Hepatocyte (in vitro differentiated cells): ENCODE results near the gene SPRED2. TPM values are rescaled to one million over a fixed set of nuclear protein-coding genes. Genes with fewer than 3 reads are reported as not detected.

Source experiments
- DNase-seq: peaks from one replicate; pipeline ENCODE4 v3.0.0-alpha.2; 2016; ENCODE audit warnings: low spot score
- H2AFZ ChIP-seq: fragments of 200-600 bp; sonication (generic); 2 replicates; pipeline ENCODE4 v1.6.0; 2016; ENCODE audit warnings: antibody characterized with exemption, mild to moderate bottlenecking
- H3K27ac ChIP-seq: fragments of 200-600 bp; sonication (generic); 2 replicates; pipeline ENCODE4 v1.5.1; 2016; ENCODE audit warnings: mild to moderate bottlenecking
- H3K27me3 ChIP-seq: fragments of 200-600 bp; sonication (generic); 2 replicates; pipeline ENCODE4 v1.6.1; 2016
- H3K36me3 ChIP-seq: fragments of 200-600 bp; sonication (generic); replicated peaks from 2 replicates; pipeline ENCODE4 v1.5.1; 2016; ENCODE audit warnings: low read depth; ENCODE audit not compliant: insufficient read depth
- H3K4me1 ChIP-seq: fragments of 200-600 bp; sonication (generic); 2 replicates; pipeline ENCODE4 v1.5.1; 2016; ENCODE audit warnings: mild to moderate bottlenecking, moderate library complexity; ENCODE audit not compliant: insufficient read depth
- H3K4me2 ChIP-seq: fragments of 200-600 bp; sonication (generic); 2 replicates; pipeline ENCODE4 v1.6.0; 2016
- H3K4me3 ChIP-seq: fragments of 200-600 bp; sonication (generic); 2 replicates; pipeline ENCODE4 v1.5.1; 2016; ENCODE audit warnings: mild to moderate bottlenecking
- H3K79me2 ChIP-seq: fragments of 200-600 bp; sonication (generic); 2 replicates; pipeline ENCODE4 v1.6.0; 2017; ENCODE audit warnings: mild to moderate bottlenecking
- H3K9me2 ChIP-seq: fragments of 200-600 bp; sonication (generic); replicated peaks from 2 replicates; pipeline ENCODE4 v1.6.0; 2017; ENCODE audit warnings: mild to moderate bottlenecking; ENCODE audit not compliant: insufficient read depth
- H3K9me3 ChIP-seq: fragments of 200-600 bp; sonication (generic); 2 replicates; pipeline ENCODE4 v1.5.1; 2016; ENCODE audit warnings: low read depth, mild to moderate bottlenecking
- H4K20me1 ChIP-seq: fragments of 200-600 bp; sonication (generic); 2 replicates; pipeline ENCODE4 v1.6.0; 2016; ENCODE audit warnings: mild to moderate bottlenecking; ENCODE audit not compliant: insufficient read depth, poor library complexity, severe bottlenecking
- EZH2 ChIP-seq: fragments of 200-600 bp; sonication (generic); IDR thresholded peaks from 2 replicates; pipeline ENCODE4 v1.6.1; 2016; ENCODE audit warnings: antibody characterized with exemption, mild to moderate bottlenecking, borderline replicate concordance
- EZH2phosphoT487 ChIP-seq: fragments of 200-600 bp; sonication (generic); IDR thresholded peaks from one replicate; pipeline ENCODE4 v1.6.1; 2018; ENCODE audit warnings: antibody characterized with exemption, mild to moderate bottlenecking, low read depth, moderate library complexity; ENCODE audit not compliant: unreplicated experiment, severe bottlenecking
- WGBS: methylation state at CpG from one replicate; pipeline ENCODE4 v1.1.6; 2016; ENCODE audit warnings: low lambda C conversion rate; ENCODE audit errors: missing lambda C conversion rate; 5-methylcytosine and 5-hydroxymethylcytosine counted together
- polyA plus RNA-seq: library from polyadenylated mRNA; unstranded; fragments of >200 nt; fragmentation: Nextera tagmentation; extraction: Ambion mirVana; gene quantifications from 2 replicates; pipeline ENCODE4 v1.2.1, GENCODE V29; 2016
- total RNA-seq: library from RNA; depleted of rRNA; stranded (reverse); fragments of >200 nt; gene quantifications from 2 replicates; pipeline ENCODE4 v1.2.3, GENCODE V29; 2014
- TF ChIP-seq, protein P1 (sequence below): fragments of 200-600 bp; sonication (generic); IDR thresholded peaks from 2 replicates; pipeline ENCODE4 v1.5.1; 2016; ENCODE audit warnings: antibody characterized with exemption, mild to moderate bottlenecking; ENCODE audit not compliant: poor library complexity

The SPRED2 gene
- total and polyA plus RNA-seq, 2 experiments from 2014 or later = 12.7 to 14.1 TPM

- H3K4me1 ChIP-seq = peaks cover 5% of the 10 kb centered on the region
- no peak for DNase-seq
- no peaks in the 10 kb centered on the region for H3K27me3 ChIP-seq
- peaks cover 2% of the 10 kb centered on the region for H3K79me2 ChIP-seq
- no peak overlapping the region for H2AFZ ChIP-seq
- H3K4me2 ChIP-seq = no peak overlapping the region
- H3K9me2 ChIP-seq = no peaks in the 10 kb centered on the region
- no peak overlapping the region for H3K27ac ChIP-seq
- H3K4me3 ChIP-seq = no peak overlapping the region
- H4K20me1 ChIP-seq = no peaks in the 10 kb centered on the region
- no peaks in the 10 kb centered on the region for H3K9me3 ChIP-seq
- WGBS = 80% methylated on average over 2 of the region's 2 CpGs
- no peak for TF ChIP-seq EZH2phosphoT487
- TF ChIP-seq, protein P1, sequence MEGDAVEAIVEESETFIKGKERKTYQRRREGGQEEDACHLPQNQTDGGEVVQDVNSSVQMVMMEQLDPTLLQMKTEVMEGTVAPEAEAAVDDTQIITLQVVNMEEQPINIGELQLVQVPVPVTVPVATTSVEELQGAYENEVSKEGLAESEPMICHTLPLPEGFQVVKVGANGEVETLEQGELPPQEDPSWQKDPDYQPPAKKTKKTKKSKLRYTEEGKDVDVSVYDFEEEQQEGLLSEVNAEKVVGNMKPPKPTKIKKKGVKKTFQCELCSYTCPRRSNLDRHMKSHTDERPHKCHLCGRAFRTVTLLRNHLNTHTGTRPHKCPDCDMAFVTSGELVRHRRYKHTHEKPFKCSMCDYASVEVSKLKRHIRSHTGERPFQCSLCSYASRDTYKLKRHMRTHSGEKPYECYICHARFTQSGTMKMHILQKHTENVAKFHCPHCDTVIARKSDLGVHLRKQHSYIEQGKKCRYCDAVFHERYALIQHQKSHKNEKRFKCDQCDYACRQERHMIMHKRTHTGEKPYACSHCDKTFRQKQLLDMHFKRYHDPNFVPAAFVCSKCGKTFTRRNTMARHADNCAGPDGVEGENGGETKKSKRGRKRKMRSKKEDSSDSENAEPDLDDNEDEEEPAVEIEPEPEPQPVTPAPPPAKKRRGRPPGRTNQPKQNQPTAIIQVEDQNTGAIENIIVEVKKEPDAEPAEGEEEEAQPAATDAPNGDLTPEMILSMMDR = no peak
- TF ChIP-seq EZH2 = no peak
- H3K36me3 ChIP-seq = no peaks in the 10 kb centered on the region
Observed at GRCh38 chr2:65438137-65438899, 5.9 kb upstream of the SPRED2 start.

- TF ChIP-seq, protein P1 = no peak
- TF ChIP-seq EZH2 (no peak), EZH2phosphoT487 (no peak)
- WGBS = 57% methylated on average over 9 of the region's 9 CpGs
- Histone ChIP-seq H3K79me2 (peaks cover 6% of the 10 kb centered on the region), H3K9me2 (no peaks in the 10 kb centered on the region), H3K9me3 (no peaks in the 10 kb centered on the region), H4K20me1 (no peaks in the 10 kb centered on the region), H2AFZ (no peak overlapping the region), H3K27me3 (no peaks in the 10 kb centered on the region), H3K27ac (peak overlapping the region; percentile 93), H3K4me2 (peak overlapping the region; percentile 77), H3K36me3 (no peaks in the 10 kb centered on the region), H3K4me3 (peak overlapping the region; percentile 21), H3K4me1 (peaks cover 5% of the 10 kb centered on the region)
- no peak for DNase-seq
Observed at GRCh38 chr2:65437392-65438135, 5.2 kb upstream of the SPRED2 start.

DNA sequence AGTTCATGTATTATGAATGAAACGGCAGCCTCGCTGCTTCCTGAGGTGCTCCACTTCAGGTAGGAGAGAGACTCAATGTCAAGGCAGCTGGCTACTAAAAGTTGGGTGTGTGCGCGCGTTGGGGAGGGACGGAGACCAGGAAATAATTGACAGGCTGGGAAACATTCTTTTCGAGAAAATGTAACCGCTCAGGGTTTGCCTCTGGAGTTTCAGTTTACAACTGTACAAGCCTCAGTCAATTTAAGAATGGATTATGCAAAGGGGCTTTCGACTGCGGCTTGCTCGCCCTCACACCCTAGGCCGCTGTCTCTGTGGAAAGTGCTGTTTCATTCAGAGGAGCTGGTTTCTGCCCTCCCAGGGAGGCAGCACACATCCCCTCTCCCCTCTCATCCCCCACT is 4.4 kb upstream of the SPRED2 start:
- no peaks in the 10 kb centered on the region for H3K36me3 ChIP-seq
- no peaks in the 10 kb centered on the region for H3K27me3 ChIP-seq
- H3K4me3 ChIP-seq = peak overlapping the region; percentile 21
- no peak for DNase-seq
- WGBS = 4% methylated on average over 12 of the region's 12 CpGs
- peak overlapping the region; percentile 77 for H3K4me2 ChIP-seq
- H4K20me1 ChIP-seq = no peaks in the 10 kb centered on the region
- peaks cover 5% of the 10 kb centered on the region for H3K4me1 ChIP-seq
- no peaks in the 10 kb centered on the region for H3K9me2 ChIP-seq
- no peaks in the 10 kb centered on the region for H3K9me3 ChIP-seq
- H3K27ac ChIP-seq = peak overlapping the region; percentile 93
- H3K79me2 ChIP-seq = peaks cover 8% of the 10 kb centered on the region
- H2AFZ ChIP-seq = peak overlapping the region; percentile 1
- TF ChIP-seq EZH2phosphoT487 = no peak
